IMR-90 (cell line): ENCODE data around the gene IGIP. TPM values are rescaled to one million over a fixed set of nuclear protein-coding genes. Genes with fewer than 3 reads are reported as not detected.

ENCODE experiments used
- ATAC-seq: fragments of 200-7000 bp; cut with Tn5 transposase; 2 replicates; pipeline ENCODE4 v1.9.1; 2020; ENCODE audit warnings: low read depth, mild to moderate bottlenecking, moderate library complexity
- BruUV-seq: library from RNA; stranded (reverse); fragments of 400-500 nt; replicated peaks from 2 replicates; lab custom pipeline; 2021; lab: Mats Ljungman, UMichigan
- CTCF ChIA-PET: fragments of 300-600 bp; formaldehyde crosslinking; extraction: SDS; loops from one replicate; lab custom pipeline; 2021; ENCODE audit warnings: antibody characterized with exemption; lab: Yijun Ruan, JAX
- POLR2A ChIA-PET: fragments of 300-600 bp; sonication (Branson Sonifier 250); formaldehyde crosslinking; loops from one replicate; lab custom pipeline; 2022; ENCODE audit warnings: antibody characterized with exemption; ENCODE audit not compliant: unreplicated experiment; lab: Charles Lee
- DNase-seq: peaks from one replicate; pipeline ENCODE4 v3.0.0; 2013
- H2AFZ ChIP-seq: replicated peaks from 2 replicates; pipeline ENCODE3; 2013; ENCODE audit warnings: low read length, mild to moderate bottlenecking; ENCODE audit not compliant: poor library complexity
- H2AK5ac ChIP-seq: 2 replicates; pipeline ENCODE4 v1.6.1; 2013; ENCODE audit warnings: low read depth, low read length, inconsistent platforms
- H2AK9ac ChIP-seq: replicated peaks from 2 replicates; pipeline ENCODE3; 2013; ENCODE audit warnings: mild to moderate bottlenecking, low read depth, low read length, moderate library complexity; ENCODE audit not compliant: poor library complexity
- H2BK120ac ChIP-seq: 2 replicates; pipeline ENCODE4 v1.6.1; 2013; ENCODE audit warnings: low read depth, low read length, inconsistent platforms
- H2BK15ac ChIP-seq: 3 replicates; pipeline ENCODE4 v1.6.1; 2013; ENCODE audit warnings: low read depth, low read length, inconsistent platforms
- H2BK20ac ChIP-seq: 2 replicates; pipeline ENCODE4 v1.6.1; 2013; ENCODE audit warnings: low read depth, mild to moderate bottlenecking, inconsistent platforms, low read length, moderate library complexity
- H2BK5ac ChIP-seq: 2 replicates; pipeline ENCODE4 v1.6.1; 2013; ENCODE audit warnings: mild to moderate bottlenecking, low read depth, low read length, inconsistent platforms; ENCODE audit not compliant: poor library complexity, severe bottlenecking
- H3K14ac ChIP-seq: replicated peaks from 2 replicates; pipeline ENCODE4 v1.6.1; 2013; ENCODE audit warnings: low read depth, low read length, inconsistent platforms
- H3K18ac ChIP-seq: 2 replicates; pipeline ENCODE4 v1.6.1; 2013; ENCODE audit warnings: low read depth, low read length, control low read depth
- H3K23ac ChIP-seq: 2 replicates; pipeline ENCODE4 v1.6.1; 2013; ENCODE audit warnings: low read depth, low read length, inconsistent platforms
- H3K27ac ChIP-seq: 2 replicates; pipeline ENCODE4 v1.5.1; 2013; ENCODE audit warnings: mild to moderate bottlenecking, control low read depth, low read length; ENCODE audit not compliant: insufficient read depth
- H3K27me3 ChIP-seq: 2 replicates; pipeline ENCODE4 v1.6.1; 2013; ENCODE audit warnings: low read length; ENCODE audit not compliant: control insufficient read depth, insufficient read depth
- H3K36me3 ChIP-seq: 2 replicates; pipeline ENCODE4 v1.6.1; 2013; ENCODE audit warnings: low read length, mixed read lengths; ENCODE audit not compliant: control insufficient read depth, insufficient read depth
- H3K4ac ChIP-seq: 2 replicates; pipeline ENCODE4 v1.6.1; 2013; ENCODE audit warnings: low read depth, low read length, inconsistent platforms
- H3K4me1 ChIP-seq: 2 replicates; pipeline ENCODE4 v1.6.1; 2013; ENCODE audit warnings: low read length, mixed read lengths; ENCODE audit not compliant: control insufficient read depth, insufficient read depth
- H3K4me2 ChIP-seq: 2 replicates; pipeline ENCODE4 v1.6.1; 2013; ENCODE audit warnings: low read depth, mild to moderate bottlenecking, control low read depth, low read length, moderate library complexity
- H3K4me3 ChIP-seq: 2 replicates; pipeline ENCODE4 v1.5.1; 2013; ENCODE audit warnings: low read depth, mild to moderate bottlenecking, control low read depth, low read length, moderate library complexity; ENCODE audit not compliant: insufficient read depth
- H3K56ac ChIP-seq: 2 replicates; pipeline ENCODE4 v1.6.1; 2013; ENCODE audit warnings: low read length, inconsistent platforms; ENCODE audit not compliant: insufficient read depth; ENCODE audit errors: extremely low read depth
- H3K79me1 ChIP-seq, 2 experiments: 2 replicates each; pipeline ENCODE4 v1.6.1; 2013; ENCODE audit warnings: low read length in 2 of 2, inconsistent platforms in 1 of 2, low read depth in 1 of 2
- H3K9ac ChIP-seq: 2 replicates; pipeline ENCODE4 v1.6.1; 2013; ENCODE audit warnings: low read depth, low read length, control low read depth
- H3K9me1 ChIP-seq: 2 replicates; pipeline ENCODE4 v1.6.1; 2013; ENCODE audit warnings: low read length, inconsistent platforms; ENCODE audit not compliant: insufficient read depth
- H3K9me3 ChIP-seq: 2 replicates; pipeline ENCODE4 v1.6.1; 2013; ENCODE audit warnings: low read length; ENCODE audit not compliant: control insufficient read depth, insufficient read depth
- H4K20me1 ChIP-seq: 2 replicates; pipeline ENCODE4 v1.6.1; 2013; ENCODE audit warnings: low read length, inconsistent platforms; ENCODE audit not compliant: insufficient read depth
- H4K5ac ChIP-seq: 2 replicates; pipeline ENCODE4 v1.6.1; 2013; ENCODE audit warnings: mild to moderate bottlenecking, low read depth, low read length, control low read depth
- H4K8ac ChIP-seq, 2 experiments: 2 replicates each; pipeline ENCODE4 v1.6.1; 2013; ENCODE audit warnings: low read depth in 2 of 2, low read length in 2 of 2, control low read depth in 1 of 2, inconsistent platforms in 1 of 2
- H4K91ac ChIP-seq: 2 replicates; pipeline ENCODE4 v1.6.1; 2013; ENCODE audit warnings: low read depth, low read length, inconsistent platforms; ENCODE audit not compliant: insufficient read depth
- CEBPB ChIP-seq: IDR thresholded peaks from 2 replicates; pipeline ENCODE4 v1.6.1; 2012; ENCODE audit warnings: low read depth, low read length, improper control_type of control experiment
- MAZ ChIP-seq: IDR thresholded peaks from 2 replicates; pipeline ENCODE4 v1.6.1; 2012; ENCODE audit warnings: low read depth, mild to moderate bottlenecking, low read length, improper control_type of control experiment, moderate library complexity, borderline replicate concordance
- WGBS, 2 experiments: methylation state at CpG; one replicate each; pipeline versions ENCODE4 v1.1.5 to v1.1.7; 2013; ENCODE audit warnings: missing lambda C conversion rate in 2 of 2; ENCODE audit not compliant: insufficient read length in 1 of 2; ENCODE audit errors: extremely low coverage in 2 of 2; 5-methylcytosine and 5-hydroxymethylcytosine counted together
- dilution Hi-C: fragments of 300-500 bp; cut with HindIII; formaldehyde crosslinking; loops from one replicate; pipeline ENCODE4 v1.14.3; 2018; ENCODE audit warnings: low sequenced_read_pairs; ENCODE audit not compliant: unreplicated experiment
- in situ Hi-C: fragments of 300-500 bp; cut with MboI; formaldehyde crosslinking; loops from 3 replicates; pipeline ENCODE4 v1.14.3; 2019; ENCODE audit warnings: low sequenced_read_pairs, inconsistent platforms, mixed read lengths
- intact Hi-C: fragments of 100-400 bp; cut with micrococcal nuclease; formaldehyde crosslinking; loops from 2 replicates; pipeline ENCODE4 v1.10.0; 2022
- polyA plus RNA-seq, 3 experiments: library from polyadenylated mRNA; depleted of rRNA; stranded (reverse); fragments of >200 nt; gene quantifications; 2 replicates each; pipeline ENCODE4 v1.2.3, GENCODE V29; 2012; ENCODE audit warnings: low replicate concordance in 1 of 3
- total RNA-seq: library from RNA; depleted of rRNA; stranded (reverse); fragments of >200 nt; gene quantifications from 2 replicates; pipeline ENCODE4 v1.2.3, GENCODE V29; 2012
- TF ChIP-seq, protein P1 (sequence below): conservative IDR thresholded peaks from 2 replicates; pipeline ENCODE4 v1.5.1; 2012; ENCODE audit warnings: mild to moderate bottlenecking, low read depth, low read length, improper control_type of control experiment

IGIP gene
- total and polyA plus RNA-seq, 2 of the 4 experiments (the other 2 are of a cell fraction): 1.2 to 5.0 TPM

DNA sequence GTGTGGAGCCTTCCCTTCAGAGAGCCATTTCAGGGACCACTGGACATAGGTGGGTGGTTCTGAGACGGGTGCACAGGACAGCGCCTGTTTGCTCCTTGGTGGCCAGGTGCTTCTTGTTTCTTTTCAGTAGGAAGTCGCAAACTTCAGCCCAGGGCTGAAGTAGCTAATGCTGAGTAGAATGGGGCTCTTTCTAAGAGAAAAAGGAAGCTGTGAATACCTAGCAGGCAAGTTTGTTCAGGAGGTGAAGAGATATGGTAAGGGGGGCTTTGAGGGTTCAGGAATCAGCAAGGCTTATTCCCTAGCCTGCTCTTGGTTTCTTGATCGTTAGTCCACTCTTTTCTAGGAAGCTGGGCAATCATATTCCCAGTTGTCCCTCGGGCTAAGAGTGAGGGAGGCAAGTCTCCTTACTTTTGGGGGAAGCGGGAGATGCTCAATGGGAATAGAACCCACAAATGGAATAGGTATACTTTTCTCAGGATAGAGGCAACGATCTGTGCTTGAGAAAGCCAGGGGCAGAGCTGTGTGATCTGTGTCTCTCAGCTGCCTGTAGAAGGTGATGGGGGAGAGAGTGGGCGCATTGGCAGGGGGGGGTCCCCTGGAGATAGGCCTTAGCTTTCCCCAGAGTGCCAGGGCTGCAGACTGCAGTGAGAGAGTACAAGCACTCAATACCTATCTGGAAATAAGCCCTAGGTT is 13.7 kb upstream of the IGIP start:
- no peak for DNase-seq
- H3K4me1 ChIP-seq: peaks cover 10% of the 10 kb centered on the region
- H2BK20ac ChIP-seq: peak overlapping the region; percentile 67
- peak overlapping the region; percentile 40; the same call in 1 of the 3 replicates for H2BK15ac ChIP-seq
- peak overlapping the region; percentile 39; the same call in 1 of the 2 replicates for H3K56ac ChIP-seq
- peak overlapping the region; percentile 68 for H2AK5ac ChIP-seq
- peaks cover 32% of the 10 kb centered on the region for H4K20me1 ChIP-seq
- peak overlapping the region; percentile 35 for H2AK9ac ChIP-seq
- TF ChIP-seq MAZ (no peak), CEBPB (no peak)
- TF ChIP-seq, protein P1, sequence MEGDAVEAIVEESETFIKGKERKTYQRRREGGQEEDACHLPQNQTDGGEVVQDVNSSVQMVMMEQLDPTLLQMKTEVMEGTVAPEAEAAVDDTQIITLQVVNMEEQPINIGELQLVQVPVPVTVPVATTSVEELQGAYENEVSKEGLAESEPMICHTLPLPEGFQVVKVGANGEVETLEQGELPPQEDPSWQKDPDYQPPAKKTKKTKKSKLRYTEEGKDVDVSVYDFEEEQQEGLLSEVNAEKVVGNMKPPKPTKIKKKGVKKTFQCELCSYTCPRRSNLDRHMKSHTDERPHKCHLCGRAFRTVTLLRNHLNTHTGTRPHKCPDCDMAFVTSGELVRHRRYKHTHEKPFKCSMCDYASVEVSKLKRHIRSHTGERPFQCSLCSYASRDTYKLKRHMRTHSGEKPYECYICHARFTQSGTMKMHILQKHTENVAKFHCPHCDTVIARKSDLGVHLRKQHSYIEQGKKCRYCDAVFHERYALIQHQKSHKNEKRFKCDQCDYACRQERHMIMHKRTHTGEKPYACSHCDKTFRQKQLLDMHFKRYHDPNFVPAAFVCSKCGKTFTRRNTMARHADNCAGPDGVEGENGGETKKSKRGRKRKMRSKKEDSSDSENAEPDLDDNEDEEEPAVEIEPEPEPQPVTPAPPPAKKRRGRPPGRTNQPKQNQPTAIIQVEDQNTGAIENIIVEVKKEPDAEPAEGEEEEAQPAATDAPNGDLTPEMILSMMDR: no peak
- H3K9me3 ChIP-seq: no peaks in the 10 kb centered on the region
- ChIA-PET POLR2A (no interaction called here), CTCF (interaction anchor here (0.6 to 1.4 kb wide), 4 partner anchors 9 to 234 kb away, joined by 3 to 4 read pairs (median 3); partner anchors contain the start of gene HBEGF)
- WGBS, 2 experiments: 35% methylated on average over 2 of the region's 8 CpGs; no CpG with 5 or more reads in 1 of the 2 experiments
- H3K23ac ChIP-seq: peak overlapping the region; percentile 97
- no peak overlapping the region for H3K18ac ChIP-seq
- H3K36me3 ChIP-seq: peaks cover 2% of the 10 kb centered on the region; the same call in 1 of the 2 replicates
- peak overlapping the region; percentile 62 for H3K4ac ChIP-seq
- ATAC-seq: no peak
- peaks cover 6% of the 10 kb centered on the region; the same call in 1 of the 2 replicates for H3K9me1 ChIP-seq
- H2AFZ ChIP-seq: no peak overlapping the region
- 0 out of 2 replicates have a peak overlapping the region, but pooled peaks have one; percentile 92 for H3K9ac ChIP-seq
- H3K4me2 ChIP-seq: peak overlapping the region; percentile 99; the same call in 1 of the 2 replicates
- peak overlapping the region; percentile 57 for H3K14ac ChIP-seq
- H3K79me1 ChIP-seq: peaks cover 6 to 61% of the 10 kb centered on the region in 2 experiments
- peak overlapping the region; percentile 52 to 59; a peak in 2 of 4 replicates for H4K8ac ChIP-seq
- intact Hi-C loops: no loop called here
- BruUV-seq: no TSS peak
- in situ Hi-C loops: loop anchor here (25.0 kb wide), 1 partner anchor 475 kb away; the partner anchor contains the start of gene CXXC5
- H3K27ac ChIP-seq: no peak overlapping the region
- H4K91ac ChIP-seq: peak overlapping the region; percentile 73
- H4K5ac ChIP-seq: no peak overlapping the region
- H3K27me3 ChIP-seq: no peaks in the 10 kb centered on the region
- no peak overlapping the region for H3K4me3 ChIP-seq
- dilution Hi-C loops: no loop called here
- peak overlapping the region; percentile 73 for H2BK120ac ChIP-seq
- H2BK5ac ChIP-seq: peak overlapping the region; percentile 92
